IPS DF 6.9 (cell line): ENCODE measurements around the gene UCHL1.
"Not testable (repeated sequence)": the region's sequence is repeated elsewhere in the genome, so short reads cannot be mapped to it uniquely, and the experiment has no call there.

Experiments
- DNase-seq: peaks from one replicate; pipeline ENCODE4 v3.0.0-alpha.2; 2013; ENCODE audit warnings: low read depth, low spot score
- H3K27ac ChIP-seq: one replicate; pipeline ENCODE4 v1.5.1; 2013; ENCODE audit warnings: low read length, control low read depth
- H3K27me3 ChIP-seq: 2 replicates; pipeline ENCODE4 v1.6.1; 2013; ENCODE audit warnings: mild to moderate bottlenecking, low read length; ENCODE audit not compliant: control insufficient read depth, insufficient read depth
- H3K36me3 ChIP-seq: 2 replicates; pipeline ENCODE4 v1.6.1; 2013; ENCODE audit warnings: low read length; ENCODE audit not compliant: control insufficient read depth, insufficient read depth
- H3K4me1 ChIP-seq: 2 replicates; pipeline ENCODE4 v1.6.1; 2013; ENCODE audit warnings: low read length; ENCODE audit not compliant: control insufficient read depth, insufficient read depth
- H3K4me3 ChIP-seq: 2 replicates; pipeline ENCODE4 v1.5.1; 2013; ENCODE audit warnings: mild to moderate bottlenecking, low read length
- H3K9me3 ChIP-seq: 2 replicates; pipeline ENCODE4 v1.6.1; 2013; ENCODE audit warnings: low read length, inconsistent platforms; ENCODE audit not compliant: control insufficient read depth, insufficient read depth
- WGBS: extraction: QIAGEN DNeasy Blood & Tissue Kit; methylation state at CpG from one replicate; pipeline ENCODE4 v1.1.7; 2013; ENCODE audit warnings: mixed read lengths, missing lambda C conversion rate; ENCODE audit not compliant: insufficient read length, insufficient coverage; 5-methylcytosine and 5-hydroxymethylcytosine counted together

UCHL1 gene

DNA sequence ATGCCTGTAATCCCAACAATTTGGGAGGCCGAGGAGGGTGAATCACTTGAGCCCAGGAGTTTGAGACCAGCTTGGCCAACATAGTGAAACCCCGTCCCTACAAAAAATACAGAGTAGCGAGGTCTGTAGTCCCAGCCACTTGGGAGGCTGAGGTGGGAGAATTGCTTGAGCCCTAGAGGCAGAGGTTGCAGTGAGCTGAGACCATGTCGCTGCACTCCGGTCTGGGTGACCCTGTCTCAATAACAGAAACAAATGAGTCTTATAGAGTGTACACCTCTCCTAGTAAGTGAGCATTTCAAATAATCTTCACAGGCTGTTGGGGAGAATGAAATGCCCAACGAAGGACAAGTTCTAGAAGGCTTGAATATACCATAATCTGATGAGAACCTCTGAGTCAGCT is 5.5 kb downstream of the UCHL1 start:
- Histone ChIP-seq H3K27me3 (no peaks in the 10 kb centered on the region), H3K36me3 (peaks cover 56% of the 10 kb centered on the region), H3K4me3 (no peak overlapping the region), H3K9me3 (no peaks in the 10 kb centered on the region), H3K27ac (no peak overlapping the region), H3K4me1 (0 out of 2 replicates have a peak, but pooled peaks cover 3% of the 10 kb centered on the region)
- no peak for DNase-seq
- WGBS = no CpG with 5 or more reads among the region's 6 CpGs

DNA sequence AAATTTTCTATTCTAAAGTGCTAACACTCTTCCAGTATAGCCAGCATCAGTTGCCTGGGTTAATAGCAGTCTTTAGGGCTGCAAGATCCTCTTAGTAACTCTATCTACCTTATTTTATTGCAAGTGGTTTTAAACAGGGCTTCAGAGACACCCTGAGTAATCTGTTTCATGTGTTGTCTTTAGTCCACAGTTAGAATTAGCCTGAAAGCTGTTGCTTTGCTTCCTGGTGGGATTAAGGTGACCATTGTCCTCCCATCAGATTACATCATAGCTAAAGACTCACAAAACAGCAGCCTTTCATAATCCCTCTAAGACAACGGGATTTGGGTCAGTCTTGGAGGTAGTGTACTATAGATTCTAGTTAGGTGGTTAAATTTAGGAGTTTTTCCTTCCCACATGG is 7.5 kb downstream of the UCHL1 start:
- peaks cover 64% of the 10 kb centered on the region for H3K36me3 ChIP-seq
- WGBS = no CpG with 5 or more reads among the region's 1 CpG
- no peak for DNase-seq
- H3K4me3 ChIP-seq = no peak overlapping the region
- H3K27ac ChIP-seq = no peak overlapping the region
- no peaks in the 10 kb centered on the region for H3K27me3 ChIP-seq
- H3K4me1 ChIP-seq = 0 out of 2 replicates have a peak, but pooled peaks cover 1% of the 10 kb centered on the region
- no peaks in the 10 kb centered on the region for H3K9me3 ChIP-seq

DNA sequence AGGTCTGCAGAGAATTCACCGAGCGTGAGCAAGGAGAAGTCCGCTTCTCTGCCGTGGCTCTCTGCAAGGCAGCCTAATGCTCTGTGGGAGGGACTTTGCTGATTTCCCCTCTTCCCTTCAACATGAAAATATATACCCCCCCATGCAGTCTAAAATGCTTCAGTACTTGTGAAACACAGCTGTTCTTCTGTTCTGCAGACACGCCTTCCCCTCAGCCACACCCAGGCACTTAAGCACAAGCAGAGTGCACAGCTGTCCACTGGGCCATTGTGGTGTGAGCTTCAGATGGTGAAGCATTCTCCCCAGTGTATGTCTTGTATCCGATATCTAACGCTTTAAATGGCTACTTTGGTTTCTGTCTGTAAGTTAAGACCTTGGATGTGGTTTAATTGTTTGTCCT is 11.3 kb downstream of the UCHL1 start:
- no peak for DNase-seq
- WGBS = no CpG with 5 or more reads among the region's 7 CpGs
- no peak overlapping the region for H3K27ac ChIP-seq
- H3K4me1 ChIP-seq = no peaks in the 10 kb centered on the region
- H3K36me3 ChIP-seq = peaks cover 35% of the 10 kb centered on the region
- H3K4me3 ChIP-seq = no peak overlapping the region
- no peaks in the 10 kb centered on the region for H3K9me3 ChIP-seq
- no peaks in the 10 kb centered on the region for H3K27me3 ChIP-seq

DNA sequence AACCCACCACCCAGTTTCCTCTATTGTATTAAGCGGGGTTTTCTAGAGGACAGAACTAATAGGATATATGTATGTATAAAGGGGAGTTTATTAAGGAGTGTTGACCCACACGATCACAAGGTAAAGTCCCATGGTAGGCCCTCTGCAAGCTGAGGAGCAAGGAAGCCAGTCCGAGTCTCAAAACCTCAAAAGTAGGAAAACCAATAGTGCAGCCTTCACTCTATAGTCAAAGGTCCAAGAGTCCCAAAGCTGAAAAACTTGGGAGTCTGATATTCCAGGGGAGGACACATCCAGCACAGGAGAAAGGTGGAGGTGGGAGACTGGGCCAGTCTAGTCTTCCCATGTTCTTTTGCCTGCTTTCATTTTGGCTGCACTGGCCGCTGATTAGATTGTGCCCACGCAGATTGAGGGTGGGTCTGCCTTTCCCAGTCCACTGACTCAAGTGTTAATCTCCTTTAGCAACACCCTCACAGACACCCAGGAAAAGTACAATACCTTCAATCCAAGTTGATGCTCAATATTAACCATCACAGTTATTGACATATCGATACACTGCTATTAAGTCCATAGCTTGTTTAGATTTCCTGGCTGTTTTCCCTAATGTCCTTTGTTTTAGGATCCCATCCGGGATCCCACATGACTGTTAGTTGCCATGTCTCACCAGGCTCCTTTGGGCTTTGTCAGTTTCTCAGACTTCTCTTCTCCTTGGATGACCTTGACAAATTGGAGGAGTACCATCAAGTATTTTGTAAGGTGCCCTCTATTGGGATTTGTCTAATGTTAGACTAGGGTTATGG is 12.2 kb downstream of the UCHL1 start:
- Histone ChIP-seq H3K4me1 (no peaks in the 10 kb centered on the region), H3K4me3 (no peak overlapping the region), H3K27ac (no peak overlapping the region), H3K9me3 (no peaks in the 10 kb centered on the region), H3K36me3 (peaks cover 27% of the 10 kb centered on the region), H3K27me3 (no peaks in the 10 kb centered on the region)
- DNase-seq = no peak
- WGBS = no CpG with 5 or more reads among the region's 7 CpGs

DNA sequence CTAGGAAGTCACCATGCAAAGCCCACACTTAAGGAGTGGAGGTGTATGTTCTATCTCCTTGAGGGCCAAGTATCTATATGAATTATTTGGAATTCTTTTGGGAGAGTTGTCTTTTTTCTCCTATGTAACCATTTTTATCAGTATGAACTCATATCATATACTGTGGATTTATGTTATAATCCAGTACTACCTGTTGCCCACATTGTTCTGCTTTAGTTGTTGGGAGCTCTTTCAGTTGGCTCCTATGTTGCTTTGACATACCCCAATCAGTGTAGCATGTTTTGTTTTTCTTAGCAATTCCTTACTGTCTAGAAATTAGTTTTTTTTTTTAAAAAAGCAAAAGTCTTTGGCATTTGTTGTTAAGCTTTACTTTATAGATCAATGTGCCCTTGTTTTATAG is 13.0 kb downstream of the UCHL1 start:
- H3K27ac ChIP-seq = no peak overlapping the region

DNA sequence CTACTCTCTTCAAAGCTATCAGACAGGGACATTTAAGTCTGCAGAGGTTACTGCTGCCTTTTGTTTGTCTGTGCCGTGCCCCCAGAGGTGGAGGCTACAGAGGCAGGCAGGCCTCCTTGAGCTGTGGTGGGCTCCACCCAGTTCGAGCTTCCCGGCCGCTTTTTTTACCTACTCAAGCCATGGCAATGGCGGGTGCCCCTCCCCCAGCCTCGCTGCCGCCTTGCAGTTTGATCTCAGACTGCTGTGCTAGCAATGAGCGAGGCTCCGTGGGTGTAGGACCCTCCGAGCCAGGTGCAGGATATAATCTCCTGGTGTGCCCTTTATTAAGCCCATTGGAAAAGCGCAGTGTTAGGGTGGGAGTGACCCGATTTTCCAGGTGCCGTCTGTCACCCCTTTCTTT is 19.2 kb downstream of the UCHL1 start:
- not testable (repeated sequence) for H3K4me1 ChIP-seq, H3K9me3 ChIP-seq, H3K27ac ChIP-seq, H3K27me3 ChIP-seq, H3K4me3 ChIP-seq, DNase-seq, H3K36me3 ChIP-seq
- WGBS = no CpG with 5 or more reads among the region's 13 CpGs

More for the DNA sequence above, 13.0 kb downstream of the UCHL1 start:
- Histone ChIP-seq H3K36me3 (peaks cover 24% of the 10 kb centered on the region; the same call in 1 of the 2 replicates), H3K9me3 (no peaks in the 10 kb centered on the region), H3K4me3 (no peak overlapping the region), H3K27me3 (no peaks in the 10 kb centered on the region), H3K4me1 (no peaks in the 10 kb centered on the region)
- no peak for DNase-seq

DNA sequence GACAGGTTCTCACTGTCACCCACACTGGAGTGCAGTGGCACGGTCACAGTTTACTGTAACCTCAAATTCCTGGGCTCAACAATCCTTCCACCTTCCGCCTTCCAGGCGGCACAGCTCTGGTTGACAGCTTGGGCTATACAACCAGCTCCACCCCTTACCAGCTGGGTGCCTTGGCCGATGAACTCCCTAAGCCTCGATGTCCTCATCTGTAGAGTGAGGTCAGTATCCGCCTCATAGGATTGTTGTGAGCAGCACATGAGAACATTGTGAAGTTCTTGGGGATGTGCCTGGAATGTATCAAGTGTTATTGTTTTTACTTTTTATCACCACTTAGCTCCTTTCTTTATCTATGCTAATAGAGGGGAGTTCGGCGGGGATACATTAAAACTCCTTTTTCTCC is 23.3 kb downstream of the UCHL1 start:
- no peaks in the 10 kb centered on the region for H3K36me3 ChIP-seq
- H3K27ac ChIP-seq = no peak overlapping the region
- no peaks in the 10 kb centered on the region for H3K4me1 ChIP-seq
- H3K27me3 ChIP-seq = no peaks in the 10 kb centered on the region
- H3K4me3 ChIP-seq = no peak overlapping the region
- WGBS = no CpG with 5 or more reads among the region's 8 CpGs
- DNase-seq = no peak
- no peaks in the 10 kb centered on the region for H3K9me3 ChIP-seq

DNA sequence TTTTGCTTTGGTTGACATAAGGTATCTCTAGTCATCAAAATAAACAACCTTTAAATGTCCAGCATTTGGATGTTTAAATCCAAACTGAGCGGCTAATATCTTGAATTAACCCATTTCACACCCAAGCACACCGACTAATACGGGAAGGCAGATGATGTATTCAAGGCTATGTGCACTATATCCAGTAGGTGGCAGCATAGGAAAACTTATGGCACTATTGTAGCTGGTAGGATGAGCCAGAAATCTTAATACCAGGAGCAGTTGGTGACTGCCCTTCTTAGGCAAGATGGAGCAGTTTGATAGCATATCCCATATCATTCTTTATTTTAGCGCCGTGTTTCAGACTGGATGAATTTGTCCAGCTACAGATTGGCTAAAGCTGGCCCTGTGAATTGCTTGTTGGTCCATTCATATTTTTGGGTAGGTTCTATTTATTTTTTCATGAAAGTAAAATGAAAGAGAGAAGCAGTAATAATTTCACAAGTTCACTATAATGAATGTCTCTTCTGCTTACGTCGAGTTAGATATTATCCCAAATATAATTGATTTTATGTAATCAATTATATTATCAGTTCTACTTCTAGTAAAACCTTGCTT is 24.4 kb downstream of the UCHL1 start:
- DNase-seq = peak; percentile 64
- Histone ChIP-seq H3K9me3 (no peaks in the 10 kb centered on the region), H3K27ac (no peak overlapping the region), H3K4me1 (no peaks in the 10 kb centered on the region), H3K36me3 (no peaks in the 10 kb centered on the region), H3K4me3 (no peak overlapping the region), H3K27me3 (no peaks in the 10 kb centered on the region)
- no CpG with 5 or more reads among the region's 7 CpGs for WGBS

DNA sequence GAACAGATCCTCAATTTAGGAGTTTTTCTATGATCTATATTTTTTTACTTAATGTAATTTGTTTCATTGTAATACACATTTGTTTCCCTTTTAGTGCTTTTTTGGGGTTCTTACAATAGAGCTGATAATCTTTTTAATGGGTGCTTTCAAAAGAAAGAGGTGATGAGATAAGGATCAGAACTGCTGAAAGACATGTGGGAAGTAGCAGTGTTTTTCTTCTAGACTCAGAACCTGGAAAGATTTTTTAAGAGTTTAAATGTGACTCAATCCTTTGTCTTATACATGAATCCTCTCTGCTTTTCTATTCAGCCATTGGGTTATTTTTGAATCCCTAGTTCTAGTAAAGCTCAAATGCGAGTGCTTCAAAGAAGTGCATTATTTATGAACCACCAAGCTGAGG is 25.6 kb downstream of the UCHL1 start:
- H3K4me1 ChIP-seq = no peaks in the 10 kb centered on the region
- DNase-seq = no peak
- H3K9me3 ChIP-seq = no peaks in the 10 kb centered on the region
- no peak overlapping the region for H3K4me3 ChIP-seq
- H3K27ac ChIP-seq = no peak overlapping the region
- no CpG with 5 or more reads among the region's 1 CpG for WGBS
- no peaks in the 10 kb centered on the region for H3K27me3 ChIP-seq
- no peaks in the 10 kb centered on the region for H3K36me3 ChIP-seq

DNA sequence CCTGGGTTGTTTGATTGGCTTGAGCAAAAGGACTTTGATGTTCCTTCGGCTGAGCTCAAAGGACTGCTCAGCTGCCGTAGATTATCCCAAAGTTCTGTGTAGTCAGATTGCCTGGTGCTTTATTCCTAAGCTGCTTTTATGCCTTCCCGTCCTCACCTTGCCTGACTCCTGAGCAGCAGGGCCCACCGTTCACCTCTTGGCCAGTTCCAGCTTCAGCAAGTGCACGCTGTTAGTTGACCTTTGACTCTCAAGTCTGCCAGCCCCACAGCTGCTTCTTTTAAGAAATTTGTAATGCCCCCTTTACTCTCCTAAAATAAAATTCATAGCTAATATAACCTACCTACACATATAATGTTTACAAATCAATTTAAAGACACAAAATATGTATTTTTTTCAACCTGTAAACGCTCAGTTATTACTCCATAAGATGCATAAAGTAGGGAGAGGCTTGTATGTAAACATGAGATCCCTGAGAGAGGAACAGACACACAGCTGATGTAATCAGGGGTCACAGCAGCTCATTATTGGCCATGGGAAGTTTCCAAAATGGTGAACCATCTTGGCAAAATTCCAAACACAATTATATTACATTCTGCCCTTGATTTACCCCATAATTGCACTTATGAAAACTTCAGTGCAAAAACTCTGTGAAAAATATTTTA is 28.6 kb downstream of the UCHL1 start:
- DNase-seq = no peak
- WGBS = no CpG with 5 or more reads among the region's 6 CpGs
- Histone ChIP-seq H3K27ac (no peak overlapping the region), H3K27me3 (no peaks in the 10 kb centered on the region), H3K4me3 (no peak overlapping the region), H3K9me3 (peaks cover 3% of the 10 kb centered on the region; the same call in 1 of the 2 replicates), H3K36me3 (no peaks in the 10 kb centered on the region), H3K4me1 (no peaks in the 10 kb centered on the region)
